ACHN (cell line): ENCODE results near the gene CDH16.

Source experiments
- DNase-seq: peaks from one replicate; pipeline ENCODE4 v3.0.0-alpha.2; 2015
- in situ Hi-C: cut with HindIII; loops from 2 replicates; pipeline ENCODE4 v1.10.0; 2017; ENCODE audit warnings: low sequenced_read_pairs, low pct_ligation_motif_present, low pct_unique_long_range_greater_than_20kb

Gene CDH16

GRCh38 chr16:66918355-66918754, 330 bp downstream of the CDH16 start:
- DNase-seq = no peak
- in situ Hi-C loops = no loop called here

GRCh38 chr16:66917741-66918140, 944 bp downstream of the CDH16 start:
- in situ Hi-C loops = no loop called here
- DNase-seq = no peak

- no peak for DNase-seq
- in situ Hi-C loops = no loop called here
Measured at GRCh38 chr16:66916518-66916917, 2.2 kb downstream of the CDH16 start.

- DNase-seq = no peak
- in situ Hi-C loops = no loop called here
Measured at GRCh38 chr16:66915041-66915440, 3.6 kb downstream of the CDH16 start.

- no peak for DNase-seq
- in situ Hi-C loops = no loop called here
Measured at GRCh38 chr16:66914541-66914940, 4.1 kb downstream of the CDH16 start.

GRCh38 chr16:66913711-66914110, 5.0 kb downstream of the CDH16 start:
- in situ Hi-C loops = no loop called here
- no peak for DNase-seq

GRCh38 chr16:66913081-66913480, 5.6 kb downstream of the CDH16 start:
- no peak for DNase-seq
- in situ Hi-C loops = no loop called here

GRCh38 chr16:66911801-66912200, 6.9 kb downstream of the CDH16 start:
- in situ Hi-C loops = no loop called here
- DNase-seq = no peak

GRCh38 chr16:66911112-66911511, 7.6 kb downstream of the CDH16 start:
- in situ Hi-C loops = no loop called here
- no peak for DNase-seq

- in situ Hi-C loops = no loop called here
- DNase-seq = no peak
Measured at GRCh38 chr16:66910175-66910940, 8.3 kb downstream of the CDH16 start.

- in situ Hi-C loops = no loop called here
Measured at GRCh38 chr16:66908762-66909559, 9.7 kb downstream of the CDH16 start.

GRCh38 chr16:66908116-66908515, 10.6 kb downstream of the CDH16 start:
- no peak for DNase-seq
- in situ Hi-C loops = no loop called here

More at GRCh38 chr16:66908762-66909559, 9.7 kb downstream of the CDH16 start:
- no peak for DNase-seq

- in situ Hi-C loops = no loop called here
- no peak for DNase-seq
Measured at GRCh38 chr16:66906916-66907836, 11.5 kb downstream of the CDH16 start.

GRCh38 chr16:66905633-66906539, 12.8 kb downstream of the CDH16 start:
- in situ Hi-C loops = no loop called here
- DNase-seq = no peak

GRCh38 chr16:66904846-66905632, 13.6 kb downstream of the CDH16 start:
- in situ Hi-C loops = no loop called here
- no peak for DNase-seq

- no peak for DNase-seq
- in situ Hi-C loops = no loop called here
Measured at GRCh38 chr16:66904428-66904845, 14.2 kb downstream of the CDH16 start.
